WTC11 (cell line): Measurements from ENCODE around the gene CLDN20. TPM values are rescaled to one million over a fixed set of nuclear protein-coding genes. Genes with fewer than 3 reads are reported as not detected.

Experiments
- ATAC-seq: fragments of 200-7000 bp; cut with Tn5 transposase; 2 replicates; pipeline ENCODE4 v1.10.0; 2021; ENCODE audit warnings: mild to moderate bottlenecking, moderate library complexity
- CTCF ChIA-PET: fragments of 300-600 bp; sonication (Branson Sonifier 250); formaldehyde crosslinking; loops from one replicate; lab custom pipeline; 2021; ENCODE audit warnings: antibody characterized with exemption; lab: Charles Lee
- POLR2A ChIA-PET: fragments of 350-600 bp; sonication (Branson Sonifier 250); formaldehyde crosslinking; loops from one replicate; lab custom pipeline; 2021; ENCODE audit warnings: antibody characterized with exemption; lab: Charles Lee
- DNase-seq: peaks from one replicate; pipeline ENCODE4 v3.0.0; 2021; ENCODE audit warnings: low spot score
- H3K27ac Mint-ChIP-seq: 2 replicates; pipeline ENCODE4 v1.8.0; 2021; ENCODE audit warnings: mixed read lengths
- H3K27me3 Mint-ChIP-seq: 2 replicates; pipeline ENCODE4 v1.8.0; 2021; ENCODE audit warnings: low read depth, mild to moderate bottlenecking, moderate library complexity, mixed read lengths
- H3K36me3 Mint-ChIP-seq: 2 replicates; pipeline ENCODE4 v1.8.0; 2021; ENCODE audit warnings: mixed read lengths
- H3K4me1 Mint-ChIP-seq: 2 replicates; pipeline ENCODE4 v1.8.0; 2022; ENCODE audit warnings: mixed read lengths
- H3K4me3 Mint-ChIP-seq: 2 replicates; pipeline ENCODE4 v1.8.0; 2021; ENCODE audit warnings: mild to moderate bottlenecking, moderate library complexity, mixed read lengths
- H3K9me3 Mint-ChIP-seq: 2 replicates; pipeline ENCODE4 v1.8.0; 2021; ENCODE audit warnings: mixed read lengths
- CBFB ChIP-seq: sonication (generic); formaldehyde crosslinking; IDR thresholded peaks from 2 replicates; pipeline ENCODE4 v1.8.1; 2022; ENCODE audit warnings: mild to moderate bottlenecking, low read depth, missing genetic modification reagents
- CREM ChIP-seq: sonication (generic); formaldehyde crosslinking; IDR thresholded peaks from 2 replicates; pipeline ENCODE4 v1.8.1; 2022; ENCODE audit warnings: mild to moderate bottlenecking, missing genetic modification reagents, moderate library complexity
- HMGA2 ChIP-seq: fragments of 250-450 bp; sonication (Bioruptor Pico); IDR thresholded peaks from 2 replicates; pipeline ENCODE4 v1.4.0; 2021; ENCODE audit warnings: mild to moderate bottlenecking, moderate library complexity
- JAZF1 ChIP-seq: fragments of 250-450 bp; sonication (Bioruptor Pico); IDR thresholded peaks from 2 replicates; pipeline ENCODE4 v1.9.0; 2021; ENCODE audit warnings: moderate library complexity, mild to moderate bottlenecking, inconsistent platforms
- NFATC4 ChIP-seq: fragments of 250-450 bp; sonication (Bioruptor Pico); IDR thresholded peaks from 2 replicates; pipeline ENCODE4 v1.9.0; 2021; ENCODE audit warnings: mild to moderate bottlenecking
- NFE2L1 ChIP-seq: sonication (generic); formaldehyde crosslinking; IDR thresholded peaks from 2 replicates; pipeline ENCODE4 v1.8.1; 2023; ENCODE audit warnings: missing genetic modification reagents
- NR1H2 ChIP-seq: sonication (generic); formaldehyde crosslinking; IDR thresholded peaks from 2 replicates; pipeline ENCODE4 v1.9.0; 2021; ENCODE audit warnings: mild to moderate bottlenecking, moderate library complexity, missing genetic modification reagents
- RORB ChIP-seq: fragments of 250-450 bp; sonication (Bioruptor Pico); IDR thresholded peaks from 2 replicates; pipeline ENCODE4 v1.9.0; 2021; ENCODE audit warnings: mild to moderate bottlenecking
- TCF7 ChIP-seq: sonication (generic); formaldehyde crosslinking; IDR thresholded peaks from 2 replicates; pipeline ENCODE4 v1.8.0; 2022; ENCODE audit warnings: mild to moderate bottlenecking, low read depth, missing genetic modification reagents, moderate library complexity
- ZBTB21 ChIP-seq: sonication (generic); formaldehyde crosslinking; IDR thresholded peaks from 2 replicates; pipeline ENCODE4 v1.8.1; 2023; ENCODE audit warnings: mild to moderate bottlenecking, missing genetic modification reagents, borderline replicate concordance
- ZNF138 ChIP-seq: sonication (generic); formaldehyde crosslinking; conservative IDR thresholded peaks from 2 replicates; pipeline ENCODE4 v1.8.1; 2022; ENCODE audit warnings: mild to moderate bottlenecking, moderate library complexity, missing genetic modification reagents
- ZNF263 ChIP-seq: sonication (generic); formaldehyde crosslinking; IDR thresholded peaks from 2 replicates; pipeline ENCODE4 v1.8.1; 2022; ENCODE audit warnings: low read depth, mild to moderate bottlenecking, moderate library complexity, missing genetic modification reagents
- ZNF317 ChIP-seq: sonication (generic); formaldehyde crosslinking; IDR thresholded peaks from 2 replicates; pipeline ENCODE4 v1.8.1; 2023; ENCODE audit warnings: low read depth, mild to moderate bottlenecking, moderate library complexity, missing genetic modification reagents, borderline replicate concordance
- ZNF416 ChIP-seq: fragments of 250-450 bp; sonication (Bioruptor Pico); IDR thresholded peaks from 2 replicates; pipeline ENCODE4 v1.9.0; 2021; ENCODE audit warnings: mild to moderate bottlenecking, inconsistent platforms
- ZNF423 ChIP-seq: fragments of 250-450 bp; sonication (Bioruptor Pico); IDR thresholded peaks from 2 replicates; pipeline ENCODE4 v2.1.2; 2022; ENCODE audit warnings: mild to moderate bottlenecking, moderate library complexity
- ZNF671 ChIP-seq: fragments of 250-450 bp; sonication (Bioruptor Pico); IDR thresholded peaks from 2 replicates; pipeline ENCODE4 v1.8.0; 2021; ENCODE audit warnings: mild to moderate bottlenecking
- total RNA-seq: library from RNA; stranded (reverse); gene quantifications from 3 replicates; pipeline ENCODE4 v1.2.3, GENCODE V29; 2021
- TF ChIP-seq, protein P1 (sequence below): sonication (generic); formaldehyde crosslinking; IDR thresholded peaks from 2 replicates; pipeline ENCODE4 v1.8.1; 2022; ENCODE audit warnings: mild to moderate bottlenecking, missing genetic modification reagents, moderate library complexity, borderline replicate concordance
- TF ChIP-seq, protein P2 (sequence below): sonication (generic); formaldehyde crosslinking; conservative IDR thresholded peaks from 2 replicates; pipeline ENCODE4 v1.8.1; 2022; ENCODE audit warnings: mild to moderate bottlenecking, missing genetic modification reagents
- TF ChIP-seq, protein P3 (sequence below): fragments of 250-450 bp; sonication (Bioruptor Pico); conservative IDR thresholded peaks from 2 replicates; pipeline ENCODE4 v1.9.0; 2021; ENCODE audit warnings: mild to moderate bottlenecking
- TF ChIP-seq, protein P4 (sequence below): fragments of 250-450 bp; sonication (Bioruptor Pico); IDR thresholded peaks from 2 replicates; pipeline ENCODE4 v1.9.0; 2021; ENCODE audit warnings: mild to moderate bottlenecking
- TF ChIP-seq, protein P5 (sequence below): sonication (generic); formaldehyde crosslinking; IDR thresholded peaks from 2 replicates; pipeline ENCODE4 v1.8.1; 2022; ENCODE audit warnings: low read depth, mild to moderate bottlenecking, moderate library complexity, missing genetic modification reagents, borderline replicate concordance
- TF ChIP-seq, protein P6 (sequence below): sonication (generic); formaldehyde crosslinking; IDR thresholded peaks from 2 replicates; pipeline ENCODE4 v1.8.0; 2023; ENCODE audit warnings: missing genetic modification reagents
- TF ChIP-seq, protein P7 (sequence below): sonication (generic); formaldehyde crosslinking; IDR thresholded peaks from 2 replicates; pipeline ENCODE4 v1.8.1; 2023; ENCODE audit warnings: mild to moderate bottlenecking, missing genetic modification reagents, moderate library complexity

Gene CLDN20
- total RNA-seq, 1 experiment from 2014 or later, result not detected

DNA sequence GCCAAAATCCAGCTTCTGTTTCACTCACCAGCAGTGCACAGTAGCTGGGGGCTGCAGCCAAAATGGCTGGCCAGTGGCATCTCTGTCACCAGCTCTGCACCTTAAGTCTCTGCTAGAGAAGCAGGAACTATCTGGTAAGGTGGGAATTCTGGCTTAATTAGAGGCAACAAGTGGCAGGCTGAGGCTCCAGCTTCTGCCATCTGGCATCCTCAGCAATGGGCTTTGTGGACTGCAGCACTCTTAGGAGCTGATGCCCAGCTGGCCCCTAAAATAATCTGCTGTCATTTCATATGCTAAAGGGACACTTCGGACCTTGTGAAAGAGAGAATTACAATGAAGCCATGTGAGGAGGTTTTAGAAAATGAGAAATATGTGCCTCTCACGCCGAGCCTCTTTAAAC, 4.6 kb upstream of the CLDN20 start (continued):
- TF ChIP-seq NR1H2 (CRISPR knock-in tag), result no peak
- no peak for TF ChIP-seq HMGA2 (CRISPR knock-in tag)
- no peak for TF ChIP-seq CBFB (CRISPR knock-in tag)

DNA sequence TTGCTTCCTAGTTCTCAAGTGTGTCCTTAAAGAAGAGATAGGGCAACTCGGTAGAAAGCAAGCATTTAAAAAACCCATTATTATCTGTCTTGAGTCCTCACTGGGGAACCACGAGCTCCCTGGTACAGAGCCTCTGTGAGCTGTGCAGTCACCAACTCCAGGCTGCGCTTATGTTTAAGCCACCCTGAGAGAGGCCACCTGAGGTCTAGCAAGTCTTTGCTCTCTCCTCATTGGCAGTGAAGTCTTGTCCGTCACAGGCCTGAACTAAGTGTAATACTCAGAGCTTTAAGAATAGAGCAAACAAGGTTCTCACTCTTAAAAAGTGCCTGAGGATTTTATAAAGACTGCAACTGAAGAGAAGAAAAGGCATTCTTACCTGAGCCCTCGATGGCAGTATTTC, 3.9 kb upstream of the CLDN20 start:
- CTCF ChIA-PET, result interaction anchor here (0.5 to 3.4 kb wide), 2 partner anchors 12 to 56 kb away, joined by 3 to 14 read pairs; no protein-coding TSS in a partner anchor
- ATAC-seq, result no peak

DNA sequence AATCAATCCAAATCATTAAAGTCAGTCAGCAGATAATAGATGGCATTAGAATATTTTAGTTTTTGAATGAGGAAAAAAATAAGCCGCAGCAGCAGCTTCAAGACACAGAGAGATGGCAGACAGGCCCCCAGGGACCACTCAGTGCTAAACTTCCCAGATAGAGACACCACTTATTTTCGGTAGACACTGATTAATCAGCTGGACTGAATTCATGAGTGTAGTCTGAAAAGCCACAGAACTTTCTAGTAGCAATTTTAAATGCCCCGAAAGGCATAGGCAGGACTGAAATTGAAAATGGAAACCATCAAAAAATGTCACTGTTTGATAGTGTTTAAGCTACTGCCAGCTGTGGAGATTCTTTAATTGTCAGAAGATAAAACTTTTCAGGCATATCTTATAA, 3.1 kb upstream of the CLDN20 start:
- ChIA-PET CTCF (interaction anchor here (1.2 to 1.4 kb wide), 2 partner anchors 20 to 44 kb away, joined by 4 read pairs; no protein-coding TSS in a partner anchor), POLR2A (no interaction called here)
- H3K27me3 Mint-ChIP-seq, result no peaks in the 10 kb centered on the region
- no peaks in the 10 kb centered on the region for H3K9me3 Mint-ChIP-seq
- peak overlapping the region; percentile 81 for H3K27ac Mint-ChIP-seq
- no peak for DNase-seq
- no peak overlapping the region for H3K4me3 Mint-ChIP-seq
- peaks cover 44% of the 10 kb centered on the region for H3K36me3 Mint-ChIP-seq
- peaks cover 31% of the 10 kb centered on the region for H3K4me1 Mint-ChIP-seq
- no peak for ATAC-seq
- TF ChIP-seq, protein P1, sequence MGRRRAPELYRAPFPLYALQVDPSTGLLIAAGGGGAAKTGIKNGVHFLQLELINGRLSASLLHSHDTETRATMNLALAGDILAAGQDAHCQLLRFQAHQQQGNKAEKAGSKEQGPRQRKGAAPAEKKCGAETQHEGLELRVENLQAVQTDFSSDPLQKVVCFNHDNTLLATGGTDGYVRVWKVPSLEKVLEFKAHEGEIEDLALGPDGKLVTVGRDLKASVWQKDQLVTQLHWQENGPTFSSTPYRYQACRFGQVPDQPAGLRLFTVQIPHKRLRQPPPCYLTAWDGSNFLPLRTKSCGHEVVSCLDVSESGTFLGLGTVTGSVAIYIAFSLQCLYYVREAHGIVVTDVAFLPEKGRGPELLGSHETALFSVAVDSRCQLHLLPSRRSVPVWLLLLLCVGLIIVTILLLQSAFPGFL (CRISPR knock-in tag), result no peak
- TF ChIP-seq TCF7, result no peak
- TF ChIP-seq, protein P2, sequence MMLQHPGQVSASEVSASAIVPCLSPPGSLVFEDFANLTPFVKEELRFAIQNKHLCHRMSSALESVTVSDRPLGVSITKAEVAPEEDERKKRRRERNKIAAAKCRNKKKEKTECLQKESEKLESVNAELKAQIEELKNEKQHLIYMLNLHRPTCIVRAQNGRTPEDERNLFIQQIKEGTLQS (CRISPR knock-in tag), result no peak
- TF ChIP-seq, protein P3, sequence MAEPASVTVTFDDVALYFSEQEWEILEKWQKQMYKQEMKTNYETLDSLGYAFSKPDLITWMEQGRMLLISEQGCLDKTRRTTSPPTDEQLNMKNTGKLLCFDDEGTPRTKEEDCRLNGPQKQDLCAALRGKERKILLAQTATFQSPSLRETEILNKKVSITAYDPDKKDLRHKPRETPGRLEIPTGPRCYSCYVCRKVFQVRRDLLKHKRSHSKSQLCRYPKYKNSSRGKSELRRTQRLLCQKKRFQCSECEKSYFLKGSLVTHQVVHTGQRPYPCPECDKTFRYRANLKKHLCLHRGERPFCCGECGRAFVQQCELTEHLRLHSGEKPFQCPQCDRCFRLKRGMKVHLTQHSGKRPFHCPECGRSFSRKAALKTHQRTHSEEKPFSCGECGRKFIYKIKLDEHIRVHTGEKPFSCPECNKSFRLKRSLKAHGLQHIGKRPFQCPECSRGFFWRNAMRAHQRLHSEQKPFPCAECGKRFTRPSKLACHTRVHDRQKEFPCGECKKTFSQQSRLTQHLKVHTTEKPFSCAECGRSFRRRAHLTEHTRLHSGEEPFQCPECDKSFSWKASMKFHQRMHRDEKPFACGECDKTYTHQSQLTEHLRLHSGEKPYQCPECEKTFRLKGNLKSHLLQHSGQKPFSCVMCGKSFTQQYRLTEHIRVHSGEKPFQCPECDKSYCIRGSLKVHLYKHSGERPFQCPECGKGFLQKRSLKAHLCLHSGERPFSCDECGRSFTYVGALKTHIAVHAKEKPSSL (CRISPR knock-in tag), result no peak
- TF ChIP-seq NFE2L1 (CRISPR knock-in tag), result no peak
- TF ChIP-seq, protein P4, sequence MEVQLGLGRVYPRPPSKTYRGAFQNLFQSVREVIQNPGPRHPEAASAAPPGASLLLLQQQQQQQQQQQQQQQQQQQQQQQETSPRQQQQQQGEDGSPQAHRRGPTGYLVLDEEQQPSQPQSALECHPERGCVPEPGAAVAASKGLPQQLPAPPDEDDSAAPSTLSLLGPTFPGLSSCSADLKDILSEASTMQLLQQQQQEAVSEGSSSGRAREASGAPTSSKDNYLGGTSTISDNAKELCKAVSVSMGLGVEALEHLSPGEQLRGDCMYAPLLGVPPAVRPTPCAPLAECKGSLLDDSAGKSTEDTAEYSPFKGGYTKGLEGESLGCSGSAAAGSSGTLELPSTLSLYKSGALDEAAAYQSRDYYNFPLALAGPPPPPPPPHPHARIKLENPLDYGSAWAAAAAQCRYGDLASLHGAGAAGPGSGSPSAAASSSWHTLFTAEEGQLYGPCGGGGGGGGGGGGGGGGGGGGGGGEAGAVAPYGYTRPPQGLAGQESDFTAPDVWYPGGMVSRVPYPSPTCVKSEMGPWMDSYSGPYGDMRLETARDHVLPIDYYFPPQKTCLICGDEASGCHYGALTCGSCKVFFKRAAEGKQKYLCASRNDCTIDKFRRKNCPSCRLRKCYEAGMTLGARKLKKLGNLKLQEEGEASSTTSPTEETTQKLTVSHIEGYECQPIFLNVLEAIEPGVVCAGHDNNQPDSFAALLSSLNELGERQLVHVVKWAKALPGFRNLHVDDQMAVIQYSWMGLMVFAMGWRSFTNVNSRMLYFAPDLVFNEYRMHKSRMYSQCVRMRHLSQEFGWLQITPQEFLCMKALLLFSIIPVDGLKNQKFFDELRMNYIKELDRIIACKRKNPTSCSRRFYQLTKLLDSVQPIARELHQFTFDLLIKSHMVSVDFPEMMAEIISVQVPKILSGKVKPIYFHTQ (CRISPR knock-in tag), result no peak
- TF ChIP-seq ZNF671, result no peak
- TF ChIP-seq ZBTB21 (CRISPR knock-in tag), result no peak
- TF ChIP-seq, protein P5, sequence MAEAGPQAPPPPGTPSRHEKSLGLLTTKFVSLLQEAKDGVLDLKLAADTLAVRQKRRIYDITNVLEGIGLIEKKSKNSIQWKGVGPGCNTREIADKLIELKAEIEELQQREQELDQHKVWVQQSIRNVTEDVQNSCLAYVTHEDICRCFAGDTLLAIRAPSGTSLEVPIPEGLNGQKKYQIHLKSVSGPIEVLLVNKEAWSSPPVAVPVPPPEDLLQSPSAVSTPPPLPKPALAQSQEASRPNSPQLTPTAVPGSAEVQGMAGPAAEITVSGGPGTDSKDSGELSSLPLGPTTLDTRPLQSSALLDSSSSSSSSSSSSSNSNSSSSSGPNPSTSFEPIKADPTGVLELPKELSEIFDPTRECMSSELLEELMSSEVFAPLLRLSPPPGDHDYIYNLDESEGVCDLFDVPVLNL (CRISPR knock-in tag), result no peak
- no peak for TF ChIP-seq NR1H2 (CRISPR knock-in tag)
- TF ChIP-seq ZNF416, result no peak

More for the DNA sequence above, 3.9 kb upstream of the CLDN20 start:
- no peaks in the 10 kb centered on the region for H3K27me3 Mint-ChIP-seq
- H3K9me3 Mint-ChIP-seq, result no peaks in the 10 kb centered on the region
- POLR2A ChIA-PET, result no interaction called here
- no peak for DNase-seq
- H3K4me3 Mint-ChIP-seq, result no peak overlapping the region
- H3K36me3 Mint-ChIP-seq, result peaks cover 45% of the 10 kb centered on the region
- peaks cover 26% of the 10 kb centered on the region for H3K4me1 Mint-ChIP-seq
- no peak overlapping the region for H3K27ac Mint-ChIP-seq
- TF ChIP-seq NFATC4 (CRISPR knock-in tag) (no peak), ZNF263 (no peak), ZNF671 (no peak), JAZF1 (CRISPR knock-in tag) (no peak), ZNF423 (CRISPR knock-in tag) (no peak), RORB (no peak), ZNF138 (CRISPR knock-in tag) (no peak), CREM (no peak), ZNF317 (CRISPR knock-in tag) (no peak)
- TF ChIP-seq, protein P2 (CRISPR knock-in tag), result no peak
- TF ChIP-seq, protein P6, sequence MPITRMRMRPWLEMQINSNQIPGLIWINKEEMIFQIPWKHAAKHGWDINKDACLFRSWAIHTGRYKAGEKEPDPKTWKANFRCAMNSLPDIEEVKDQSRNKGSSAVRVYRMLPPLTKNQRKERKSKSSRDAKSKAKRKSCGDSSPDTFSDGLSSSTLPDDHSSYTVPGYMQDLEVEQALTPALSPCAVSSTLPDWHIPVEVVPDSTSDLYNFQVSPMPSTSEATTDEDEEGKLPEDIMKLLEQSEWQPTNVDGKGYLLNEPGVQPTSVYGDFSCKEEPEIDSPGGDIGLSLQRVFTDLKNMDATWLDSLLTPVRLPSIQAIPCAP (CRISPR knock-in tag), result no peak
- TF ChIP-seq, protein P5 (CRISPR knock-in tag), result no peak
- TF ChIP-seq, protein P7, sequence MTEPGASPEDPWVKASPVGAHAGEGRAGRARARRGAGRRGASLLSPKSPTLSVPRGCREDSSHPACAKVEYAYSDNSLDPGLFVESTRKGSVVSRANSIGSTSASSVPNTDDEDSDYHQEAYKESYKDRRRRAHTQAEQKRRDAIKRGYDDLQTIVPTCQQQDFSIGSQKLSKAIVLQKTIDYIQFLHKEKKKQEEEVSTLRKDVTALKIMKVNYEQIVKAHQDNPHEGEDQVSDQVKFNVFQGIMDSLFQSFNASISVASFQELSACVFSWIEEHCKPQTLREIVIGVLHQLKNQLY (CRISPR knock-in tag), result no peak
